ENCODE results near the gene ABCC6. TPM values are rescaled to one million over a fixed set of nuclear protein-coding genes. Genes with fewer than 3 reads are reported as not detected.

Gene ABCC6
- total RNA-seq, 1 experiment from 2014 or later, result not detected

GRCh38 chr16:16102738-16103137, 120.6 kb downstream of the ABCC6 start:
- intact Hi-C loops (cut with micrococcal nuclease; ENCODE audit: unreplicated experiment), result no loop called here
- no peaks in the 10 kb centered on the region for H3K4me1 ChIP-seq (ENCODE audit: insufficient read depth, low read length, poor library complexity, severe bottlenecking)
- DNase-seq (ENCODE audit: low spot score), result no peak
- H3K27me3 ChIP-seq (replicated peaks; ENCODE audit: insufficient read depth, low read depth, low read length, poor library complexity), result no peaks in the 10 kb centered on the region
- TF ChIP-seq CTCF (conservative IDR thresholded peaks at IDR 0.05; ENCODE audit: low read depth, low read length) (no peak), EZH2 (IDR thresholded peaks at IDR 0.05; ENCODE audit: borderline replicate concordance, low read depth, low read length, poor library complexity, severe bottlenecking) (no peak)
- POLR2A ChIA-PET (ENCODE audit: low non-redundant PET), result no interaction called here
- no peak overlapping the region for H3K4me3 ChIP-seq (ENCODE audit: low read depth, low read length, poor library complexity, severe bottlenecking)
- no TSS peak for BruUV-seq (replicated peaks)
- CTCF ChIA-PET, result no interaction called here
- no peaks in the 10 kb centered on the region for H3K9me3 ChIP-seq (ENCODE audit: low read depth, low read length, poor library complexity, severe bottlenecking)
- H3K27ac ChIP-seq (ENCODE audit: low read depth, low read length, poor library complexity, severe bottlenecking), result no peak overlapping the region
- H3K36me3 ChIP-seq (ENCODE audit: insufficient read depth, low read length, poor library complexity, severe bottlenecking), result peaks cover 3% of the 10 kb centered on the region

- Histone ChIP-seq H3K27ac (ENCODE audit: low read depth, low read length, poor library complexity, severe bottlenecking) (no peak overlapping the region), H3K27me3 (replicated peaks; ENCODE audit: insufficient read depth, low read depth, low read length, poor library complexity) (no peaks in the 10 kb centered on the region), H3K4me3 (ENCODE audit: low read depth, low read length, poor library complexity, severe bottlenecking) (no peak overlapping the region), H3K9me3 (ENCODE audit: low read depth, low read length, poor library complexity, severe bottlenecking) (no peaks in the 10 kb centered on the region), H3K4me1 (ENCODE audit: insufficient read depth, low read length, poor library complexity, severe bottlenecking) (no peaks in the 10 kb centered on the region), H3K36me3 (ENCODE audit: insufficient read depth, low read length, poor library complexity, severe bottlenecking) (peaks cover 3% of the 10 kb centered on the region)
- no peak for DNase-seq (ENCODE audit: low spot score)
- BruUV-seq (replicated peaks), result no TSS peak
- ChIA-PET CTCF (no interaction called here), POLR2A (ENCODE audit: low non-redundant PET) (no interaction called here)
- intact Hi-C loops (cut with micrococcal nuclease; ENCODE audit: unreplicated experiment), result no loop called here
- TF ChIP-seq CTCF (conservative IDR thresholded peaks at IDR 0.05; ENCODE audit: low read depth, low read length) (no peak), EZH2 (IDR thresholded peaks at IDR 0.05; ENCODE audit: borderline replicate concordance, low read depth, low read length, poor library complexity, severe bottlenecking) (no peak)
Measured at GRCh38 chr16:16101585-16101984, 121.7 kb downstream of the ABCC6 start.

GRCh38 chr16:16100631-16101030, 122.7 kb downstream of the ABCC6 start:
- ChIA-PET CTCF (no interaction called here), POLR2A (ENCODE audit: low non-redundant PET) (no interaction called here)
- Histone ChIP-seq H3K36me3 (ENCODE audit: insufficient read depth, low read length, poor library complexity, severe bottlenecking) (peaks cover 3% of the 10 kb centered on the region), H3K27me3 (replicated peaks; ENCODE audit: insufficient read depth, low read depth, low read length, poor library complexity) (no peaks in the 10 kb centered on the region), H3K27ac (ENCODE audit: low read depth, low read length, poor library complexity, severe bottlenecking) (no peak overlapping the region), H3K9me3 (ENCODE audit: low read depth, low read length, poor library complexity, severe bottlenecking) (no peaks in the 10 kb centered on the region), H3K4me1 (ENCODE audit: insufficient read depth, low read length, poor library complexity, severe bottlenecking) (no peaks in the 10 kb centered on the region), H3K4me3 (ENCODE audit: low read depth, low read length, poor library complexity, severe bottlenecking) (no peak overlapping the region)
- TF ChIP-seq CTCF (conservative IDR thresholded peaks at IDR 0.05; ENCODE audit: low read depth, low read length) (no peak), EZH2 (IDR thresholded peaks at IDR 0.05; ENCODE audit: borderline replicate concordance, low read depth, low read length, poor library complexity, severe bottlenecking) (no peak)
- BruUV-seq (replicated peaks), result no TSS peak
- DNase-seq (ENCODE audit: low spot score), result no peak
- intact Hi-C loops (cut with micrococcal nuclease; ENCODE audit: unreplicated experiment), result no loop called here
